ENCODE measurements around the gene CCDC171. TPM values are rescaled to one million over a fixed set of nuclear protein-coding genes. Genes with fewer than 3 reads are reported as not detected.
"Not testable (repeated sequence)": the region's sequence is repeated elsewhere in the genome, so short reads cannot be mapped to it uniquely, and the experiment has no call there.

CCDC171 gene
- total RNA-seq, 2 experiments from 2014 or later: 0.49 to 1.1 TPM

DNA sequence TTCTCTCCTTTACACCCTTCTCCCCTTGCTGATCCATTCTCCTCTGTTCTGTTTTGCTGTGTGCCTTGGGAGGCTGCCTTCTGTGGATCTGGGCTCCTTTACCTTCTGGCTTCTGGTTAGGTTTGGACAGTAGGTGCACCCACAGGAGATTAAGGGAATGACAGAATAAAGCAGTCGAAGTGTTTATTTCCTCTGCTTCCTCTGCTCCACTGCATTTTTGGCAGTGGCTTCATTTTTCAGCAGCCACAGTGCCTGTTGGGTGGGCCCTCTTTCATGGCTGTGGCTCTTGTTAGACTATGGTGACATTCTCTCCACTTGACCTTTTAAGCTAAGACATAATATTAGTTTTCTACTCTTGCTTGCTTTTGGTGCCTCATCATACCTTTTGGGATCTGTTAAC is 144.1 kb downstream of the CCDC171 start:
- H3K4me1 Mint-ChIP-seq (ENCODE audit: low read depth): no peaks in the 10 kb centered on the region
- H3K27ac ChIP-seq (ENCODE audit: low read depth in 1 of 2, low read length in 2 of 2): no peak overlapping the region
- H3K4me3 Mint-ChIP-seq: no peak overlapping the region
- ATAC-seq (ENCODE audit: poor library complexity) (no peak), DNase-seq (no peak)
- H3K36me3 Mint-ChIP-seq (ENCODE audit: low read depth): no peaks in the 10 kb centered on the region
- H3K4me3 ChIP-seq (ENCODE audit: low read length): no peak overlapping the region
- H3K9me3 ChIP-seq (ENCODE audit: control insufficient read depth in 1 of 2, insufficient read depth in 1 of 2, low read length in 2 of 2): peaks cover 0 to 9% of the 10 kb centered on the region in 2 experiments
- no peak for TF ChIP-seq CTCF (IDR thresholded peaks at IDR 0.05)
- H3K4me1 ChIP-seq (ENCODE audit: insufficient read depth, low read length): no peaks in the 10 kb centered on the region
- no peaks in the 10 kb centered on the region for H3K27me3 Mint-ChIP-seq
- H3K27me3 ChIP-seq (ENCODE audit: control insufficient read depth in 1 of 2, insufficient read depth in 2 of 2, low read length in 2 of 2): no peaks in the 10 kb centered on the region
- ChIA-PET CTCF (no interaction called here), POLR2A (no interaction called here)
- H3K36me3 ChIP-seq (ENCODE audit: insufficient read depth, low read length): no peaks in the 10 kb centered on the region
- H3K27ac Mint-ChIP-seq: no peak overlapping the region
- peaks cover 7% of the 10 kb centered on the region for H3K9me3 Mint-ChIP-seq
- intact Hi-C loops (cut with DNase I, micrococcal nuclease): no loop called here

- no peaks in the 10 kb centered on the region for H3K4me1 Mint-ChIP-seq (ENCODE audit: low read depth)
- Histone ChIP-seq H3K36me3 (ENCODE audit: insufficient read depth, low read length) (no peaks in the 10 kb centered on the region), H3K27ac (ENCODE audit: low read depth in 1 of 2, low read length in 2 of 2) (no peak overlapping the region), H3K4me3 (ENCODE audit: low read length) (no peak overlapping the region), H3K27me3 (ENCODE audit: control insufficient read depth in 1 of 2, insufficient read depth in 2 of 2, low read length in 2 of 2) (no peaks in the 10 kb centered on the region), H3K4me1 (ENCODE audit: insufficient read depth, low read length) (no peaks in the 10 kb centered on the region), H3K9me3 (ENCODE audit: control insufficient read depth in 1 of 2, insufficient read depth in 1 of 2, low read length in 2 of 2) (peaks cover 0 to 9% of the 10 kb centered on the region in 2 experiments)
- H3K27ac Mint-ChIP-seq: no peak overlapping the region
- H3K36me3 Mint-ChIP-seq (ENCODE audit: low read depth): no peaks in the 10 kb centered on the region
- H3K4me3 Mint-ChIP-seq: no peak overlapping the region
- ATAC-seq (ENCODE audit: poor library complexity) (no peak), DNase-seq (no peak)
- CTCF ChIA-PET: no interaction called here
- peaks cover 7% of the 10 kb centered on the region for H3K9me3 Mint-ChIP-seq
- no peak for TF ChIP-seq CTCF (IDR thresholded peaks at IDR 0.05)
- POLR2A ChIA-PET: no interaction called here
- no peaks in the 10 kb centered on the region for H3K27me3 Mint-ChIP-seq
- intact Hi-C loops (cut with DNase I, micrococcal nuclease): no loop called here
Observed at GRCh38 chr9:15697446-15697851, 144.6 kb downstream of the CCDC171 start.

DNA sequence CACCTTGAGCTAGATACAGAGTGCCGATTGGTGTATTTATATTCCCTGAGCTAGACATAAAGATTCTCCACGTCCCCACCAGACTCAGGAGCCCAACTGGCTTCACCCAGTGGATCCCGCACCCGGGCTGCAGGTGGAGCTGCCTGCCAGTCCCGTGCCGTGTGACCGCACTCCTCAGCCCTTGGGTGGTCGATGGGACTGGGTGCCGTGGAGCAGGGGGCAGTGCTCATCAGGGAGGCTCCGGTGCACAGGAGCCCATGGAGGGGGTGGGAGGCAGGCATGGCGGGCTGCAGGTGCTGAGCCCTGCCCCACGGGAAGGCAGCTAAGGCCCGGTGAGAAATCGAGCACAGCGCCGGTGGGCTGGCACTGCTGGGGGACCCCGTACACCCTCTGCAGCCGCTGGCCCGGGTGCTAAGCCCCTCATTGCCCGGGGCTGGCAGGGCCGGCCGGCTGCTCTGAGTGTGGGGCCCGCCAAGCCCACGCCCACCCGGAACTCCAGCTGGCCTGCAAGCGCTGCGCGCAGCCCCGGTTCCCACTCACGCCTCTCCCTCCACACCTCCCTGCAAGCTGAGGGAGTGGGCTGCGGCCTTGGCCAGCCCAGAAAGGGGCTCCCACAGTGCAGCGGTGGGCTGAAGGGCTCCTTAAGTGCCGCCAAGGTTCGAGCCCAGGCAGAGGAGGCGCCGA is 147.2 kb downstream of the CCDC171 start:
- H3K36me3 ChIP-seq (ENCODE audit: insufficient read depth, low read length); H3K9me3 Mint-ChIP-seq; CTCF ChIA-PET; ATAC-seq (ENCODE audit: poor library complexity); H3K4me1 ChIP-seq (ENCODE audit: insufficient read depth, low read length); DNase-seq; intact Hi-C loops (cut with DNase I, micrococcal nuclease); H3K27me3 Mint-ChIP-seq; H3K4me3 ChIP-seq (ENCODE audit: low read length); H3K4me1 Mint-ChIP-seq (ENCODE audit: low read depth); H3K36me3 Mint-ChIP-seq (ENCODE audit: low read depth); H3K27me3 ChIP-seq (ENCODE audit: control insufficient read depth in 1 of 2, insufficient read depth in 2 of 2, low read length in 2 of 2); H3K9me3 ChIP-seq (ENCODE audit: control insufficient read depth in 1 of 2, insufficient read depth in 1 of 2, low read length in 2 of 2); POLR2A ChIA-PET; H3K27ac ChIP-seq (ENCODE audit: low read depth in 1 of 2, low read length in 2 of 2); H3K27ac Mint-ChIP-seq; H3K4me3 Mint-ChIP-seq: not testable (repeated sequence)

GRCh38 chr9:15707000-15707399 is 154.2 kb downstream of the CCDC171 start:
- TF ChIP-seq CTCF (IDR thresholded peaks at IDR 0.05): no peak
- H3K27ac ChIP-seq (ENCODE audit: low read depth in 1 of 2, low read length in 2 of 2): no peak overlapping the region
- H3K4me1 Mint-ChIP-seq (ENCODE audit: low read depth): no peaks in the 10 kb centered on the region
- H3K27ac Mint-ChIP-seq: no peak overlapping the region
- CTCF ChIA-PET: no interaction called here
- H3K4me1 ChIP-seq (ENCODE audit: insufficient read depth, low read length): no peaks in the 10 kb centered on the region
- POLR2A ChIA-PET: no interaction called here
- H3K27me3 ChIP-seq (ENCODE audit: control insufficient read depth in 1 of 2, insufficient read depth in 2 of 2, low read length in 2 of 2): no peaks in the 10 kb centered on the region
- no peak for ATAC-seq (ENCODE audit: poor library complexity)
- no peaks in the 10 kb centered on the region for H3K9me3 ChIP-seq (ENCODE audit: control insufficient read depth in 1 of 2, insufficient read depth in 1 of 2, low read length in 2 of 2)
- H3K4me3 ChIP-seq (ENCODE audit: low read length): no peak overlapping the region
- H3K36me3 ChIP-seq (ENCODE audit: insufficient read depth, low read length): no peaks in the 10 kb centered on the region
- H3K4me3 Mint-ChIP-seq: no peak overlapping the region
- intact Hi-C loops (cut with DNase I, micrococcal nuclease): no loop called here
- H3K27me3 Mint-ChIP-seq: no peaks in the 10 kb centered on the region
- no peaks in the 10 kb centered on the region for H3K9me3 Mint-ChIP-seq
- H3K36me3 Mint-ChIP-seq (ENCODE audit: low read depth): no peaks in the 10 kb centered on the region
- DNase-seq: no peak
